SK-N-SH (cell line): ENCODE results near the gene ANO9.

Experiments
- CHD2 ChIP-seq: fragments of 150-350 bp; IDR thresholded peaks from 2 replicates; pipeline ENCODE4 v1.6.1; 2018; ENCODE audit warnings: low read length; ENCODE audit not compliant: partially characterized antibody
- EZH2phosphoT487 ChIP-seq: fragments of 200-600 bp; sonication (generic); IDR thresholded peaks from 2 replicates; pipeline ENCODE4 v1.6.1; 2017; ENCODE audit warnings: low read depth, mixed run types, mild to moderate bottlenecking, antibody characterized with exemption, moderate library complexity, borderline replicate concordance
- FOXM1 ChIP-seq: IDR thresholded peaks from 2 replicates; pipeline ENCODE4 v1.4.0; 2012; ENCODE audit warnings: low read depth, mild to moderate bottlenecking
- GATA2 ChIP-seq: sonication (generic); formaldehyde crosslinking; IDR thresholded peaks from 2 replicates; pipeline ENCODE4 v1.5.0; 2020; ENCODE audit warnings: mild to moderate bottlenecking, missing genetic modification reagents
- MEF2A ChIP-seq: IDR thresholded peaks from 2 replicates; pipeline ENCODE4 v1.4.0; 2012; ENCODE audit warnings: low read depth, borderline replicate concordance
- MXI1 ChIP-seq: IDR thresholded peaks from 2 replicates; pipeline ENCODE4 v1.6.1; 2012; ENCODE audit warnings: mild to moderate bottlenecking, low read depth, low read length, improper control_type of control experiment
- NRF1 ChIP-seq: IDR thresholded peaks from 2 replicates; pipeline ENCODE4 v1.6.1; 2012; ENCODE audit warnings: low read depth, mild to moderate bottlenecking, low read length
- POLR2AphosphoS5 ChIP-seq: IDR thresholded peaks from 2 replicates; pipeline ENCODE4 v1.6.1; 2012; ENCODE audit warnings: low read depth, low read length
- RFX5 ChIP-seq: IDR thresholded peaks from 2 replicates; pipeline ENCODE4 v1.6.1; 2012; ENCODE audit warnings: mild to moderate bottlenecking, improper control_type of control experiment, low read length
- SIN3A ChIP-seq: IDR thresholded peaks from 2 replicates; pipeline ENCODE4 v1.6.1; 2012; ENCODE audit warnings: low read depth, mild to moderate bottlenecking, low read length, moderate library complexity, borderline replicate concordance
- TF ChIP-seq, protein P1 (sequence below): fragments of 200-600 bp; sonication (generic); IDR thresholded peaks from 2 replicates; pipeline ENCODE4 v1.6.1; 2017; ENCODE audit warnings: antibody characterized with exemption, mild to moderate bottlenecking, moderate library complexity
- TF ChIP-seq, protein P2 (sequence below): IDR thresholded peaks from 2 replicates; pipeline ENCODE4; 2012
- TF ChIP-seq, protein P3 (sequence below): IDR thresholded peaks from 2 replicates; pipeline ENCODE4 v1.6.1; 2012; ENCODE audit warnings: mild to moderate bottlenecking, low read depth, low read length, moderate library complexity

DNA sequence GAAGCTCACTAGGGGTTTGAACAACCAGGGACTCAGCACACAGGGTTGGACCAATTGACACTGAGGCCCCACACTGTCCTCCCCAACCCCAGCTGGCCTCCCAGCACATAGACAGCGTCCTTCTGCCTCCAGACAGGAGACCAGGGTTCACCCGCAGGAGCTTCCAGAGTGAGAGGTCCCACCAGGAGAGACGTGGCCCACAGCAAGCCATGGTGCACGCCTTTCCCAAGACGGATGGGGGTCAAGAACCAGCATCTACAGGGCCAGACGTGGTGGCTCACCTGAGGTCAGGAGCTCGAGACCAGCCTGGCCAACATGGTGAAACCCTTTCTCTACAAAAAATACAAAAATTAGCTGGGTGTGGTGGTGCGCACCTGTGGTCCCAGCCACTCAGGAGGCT is 15.0 kb downstream of the ANO9 start:
- TF ChIP-seq NRF1 (no peak), MEF2A (no peak), RFX5 (no peak), CHD2 (no peak), FOXM1 (no peak), EZH2phosphoT487 (no peak), GATA2 (CRISPR knock-in tag) (no peak), SIN3A (no peak), MXI1 (no peak), POLR2AphosphoS5 (no peak)
- TF ChIP-seq, protein P1, sequence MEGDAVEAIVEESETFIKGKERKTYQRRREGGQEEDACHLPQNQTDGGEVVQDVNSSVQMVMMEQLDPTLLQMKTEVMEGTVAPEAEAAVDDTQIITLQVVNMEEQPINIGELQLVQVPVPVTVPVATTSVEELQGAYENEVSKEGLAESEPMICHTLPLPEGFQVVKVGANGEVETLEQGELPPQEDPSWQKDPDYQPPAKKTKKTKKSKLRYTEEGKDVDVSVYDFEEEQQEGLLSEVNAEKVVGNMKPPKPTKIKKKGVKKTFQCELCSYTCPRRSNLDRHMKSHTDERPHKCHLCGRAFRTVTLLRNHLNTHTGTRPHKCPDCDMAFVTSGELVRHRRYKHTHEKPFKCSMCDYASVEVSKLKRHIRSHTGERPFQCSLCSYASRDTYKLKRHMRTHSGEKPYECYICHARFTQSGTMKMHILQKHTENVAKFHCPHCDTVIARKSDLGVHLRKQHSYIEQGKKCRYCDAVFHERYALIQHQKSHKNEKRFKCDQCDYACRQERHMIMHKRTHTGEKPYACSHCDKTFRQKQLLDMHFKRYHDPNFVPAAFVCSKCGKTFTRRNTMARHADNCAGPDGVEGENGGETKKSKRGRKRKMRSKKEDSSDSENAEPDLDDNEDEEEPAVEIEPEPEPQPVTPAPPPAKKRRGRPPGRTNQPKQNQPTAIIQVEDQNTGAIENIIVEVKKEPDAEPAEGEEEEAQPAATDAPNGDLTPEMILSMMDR, result no peak
- TF ChIP-seq, protein P2, sequence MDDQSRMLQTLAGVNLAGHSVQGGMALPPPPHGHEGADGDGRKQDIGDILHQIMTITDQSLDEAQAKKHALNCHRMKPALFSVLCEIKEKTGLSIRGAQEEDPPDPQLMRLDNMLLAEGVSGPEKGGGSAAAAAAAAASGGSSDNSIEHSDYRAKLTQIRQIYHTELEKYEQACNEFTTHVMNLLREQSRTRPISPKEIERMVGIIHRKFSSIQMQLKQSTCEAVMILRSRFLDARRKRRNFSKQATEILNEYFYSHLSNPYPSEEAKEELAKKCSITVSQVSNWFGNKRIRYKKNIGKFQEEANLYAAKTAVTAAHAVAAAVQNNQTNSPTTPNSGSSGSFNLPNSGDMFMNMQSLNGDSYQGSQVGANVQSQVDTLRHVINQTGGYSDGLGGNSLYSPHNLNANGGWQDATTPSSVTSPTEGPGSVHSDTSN, result no peak
- TF ChIP-seq, protein P3, sequence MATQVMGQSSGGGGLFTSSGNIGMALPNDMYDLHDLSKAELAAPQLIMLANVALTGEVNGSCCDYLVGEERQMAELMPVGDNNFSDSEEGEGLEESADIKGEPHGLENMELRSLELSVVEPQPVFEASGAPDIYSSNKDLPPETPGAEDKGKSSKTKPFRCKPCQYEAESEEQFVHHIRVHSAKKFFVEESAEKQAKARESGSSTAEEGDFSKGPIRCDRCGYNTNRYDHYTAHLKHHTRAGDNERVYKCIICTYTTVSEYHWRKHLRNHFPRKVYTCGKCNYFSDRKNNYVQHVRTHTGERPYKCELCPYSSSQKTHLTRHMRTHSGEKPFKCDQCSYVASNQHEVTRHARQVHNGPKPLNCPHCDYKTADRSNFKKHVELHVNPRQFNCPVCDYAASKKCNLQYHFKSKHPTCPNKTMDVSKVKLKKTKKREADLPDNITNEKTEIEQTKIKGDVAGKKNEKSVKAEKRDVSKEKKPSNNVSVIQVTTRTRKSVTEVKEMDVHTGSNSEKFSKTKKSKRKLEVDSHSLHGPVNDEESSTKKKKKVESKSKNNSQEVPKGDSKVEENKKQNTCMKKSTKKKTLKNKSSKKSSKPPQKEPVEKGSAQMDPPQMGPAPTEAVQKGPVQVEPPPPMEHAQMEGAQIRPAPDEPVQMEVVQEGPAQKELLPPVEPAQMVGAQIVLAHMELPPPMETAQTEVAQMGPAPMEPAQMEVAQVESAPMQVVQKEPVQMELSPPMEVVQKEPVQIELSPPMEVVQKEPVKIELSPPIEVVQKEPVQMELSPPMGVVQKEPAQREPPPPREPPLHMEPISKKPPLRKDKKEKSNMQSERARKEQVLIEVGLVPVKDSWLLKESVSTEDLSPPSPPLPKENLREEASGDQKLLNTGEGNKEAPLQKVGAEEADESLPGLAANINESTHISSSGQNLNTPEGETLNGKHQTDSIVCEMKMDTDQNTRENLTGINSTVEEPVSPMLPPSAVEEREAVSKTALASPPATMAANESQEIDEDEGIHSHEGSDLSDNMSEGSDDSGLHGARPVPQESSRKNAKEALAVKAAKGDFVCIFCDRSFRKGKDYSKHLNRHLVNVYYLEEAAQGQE, result no peak
